ENCODE measurements around the gene DSTN.

GRCh38 chr20:17531665-17532025 lies 38.2 kb upstream of the DSTN start:
- TF ChIP-seq, protein P1, sequence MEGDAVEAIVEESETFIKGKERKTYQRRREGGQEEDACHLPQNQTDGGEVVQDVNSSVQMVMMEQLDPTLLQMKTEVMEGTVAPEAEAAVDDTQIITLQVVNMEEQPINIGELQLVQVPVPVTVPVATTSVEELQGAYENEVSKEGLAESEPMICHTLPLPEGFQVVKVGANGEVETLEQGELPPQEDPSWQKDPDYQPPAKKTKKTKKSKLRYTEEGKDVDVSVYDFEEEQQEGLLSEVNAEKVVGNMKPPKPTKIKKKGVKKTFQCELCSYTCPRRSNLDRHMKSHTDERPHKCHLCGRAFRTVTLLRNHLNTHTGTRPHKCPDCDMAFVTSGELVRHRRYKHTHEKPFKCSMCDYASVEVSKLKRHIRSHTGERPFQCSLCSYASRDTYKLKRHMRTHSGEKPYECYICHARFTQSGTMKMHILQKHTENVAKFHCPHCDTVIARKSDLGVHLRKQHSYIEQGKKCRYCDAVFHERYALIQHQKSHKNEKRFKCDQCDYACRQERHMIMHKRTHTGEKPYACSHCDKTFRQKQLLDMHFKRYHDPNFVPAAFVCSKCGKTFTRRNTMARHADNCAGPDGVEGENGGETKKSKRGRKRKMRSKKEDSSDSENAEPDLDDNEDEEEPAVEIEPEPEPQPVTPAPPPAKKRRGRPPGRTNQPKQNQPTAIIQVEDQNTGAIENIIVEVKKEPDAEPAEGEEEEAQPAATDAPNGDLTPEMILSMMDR (conservative IDR thresholded peaks at IDR 0.05): no peak
- no peak for TF ChIP-seq ZFX (IDR thresholded peaks at IDR 0.05)
